ENCODE measurements around the gene CES4A.

DNA sequence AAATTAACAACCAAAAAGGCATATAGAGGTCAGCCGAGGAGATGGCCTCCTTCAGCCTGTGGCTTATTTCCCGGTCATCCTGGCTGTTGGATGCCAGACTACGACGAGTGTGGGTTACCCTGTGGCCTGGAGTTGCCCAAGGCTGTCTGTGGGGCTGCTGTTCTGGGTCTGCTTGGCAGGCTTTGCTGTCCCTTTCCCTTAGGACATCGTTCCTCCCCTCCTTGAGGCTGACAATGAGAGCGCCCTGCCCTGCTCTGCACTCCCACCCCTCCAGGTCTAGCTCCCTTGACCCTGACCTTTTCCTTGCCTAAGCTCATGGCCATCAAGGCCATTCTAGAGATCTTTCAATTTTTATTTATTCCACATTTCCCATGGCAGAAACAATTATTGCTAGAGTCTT lies 38.7 kb downstream of the CES4A start:
- no peak for TF ChIP-seq CTCF (IDR thresholded peaks at IDR 0.05)
- TF ChIP-seq POLR2A (IDR thresholded peaks at IDR 0.05): no peak

Data from Peyer's patch (tissue), 4 donors.